ENCODE measurements around the gene PTBP2. TPM values are rescaled to one million over a fixed set of nuclear protein-coding genes. Genes with fewer than 3 reads are reported as not detected.

PTBP2 gene
- total RNA-seq, 4 donors from 2014 or later = 8.2 to 21.2 (median 17.1) TPM

DNA sequence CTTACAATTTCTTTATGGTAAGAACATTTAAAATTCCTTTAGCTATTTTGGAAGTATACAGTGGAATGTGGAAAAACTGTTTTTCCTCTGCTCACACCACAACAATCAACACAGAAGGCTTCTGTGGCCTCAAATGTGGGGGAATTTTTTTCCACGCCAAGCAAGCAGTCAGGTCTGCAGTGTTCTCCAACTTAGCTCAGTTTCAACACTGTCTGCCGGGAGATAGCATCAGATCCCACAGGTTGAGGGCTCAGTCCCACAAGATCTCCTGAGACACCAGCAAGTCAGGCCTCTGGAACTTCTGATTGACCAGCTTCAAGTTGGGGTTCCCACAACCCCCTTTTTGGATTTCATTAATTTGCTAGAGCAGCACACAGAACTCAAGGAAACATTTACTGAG lies 50.3 kb downstream of the PTBP2 start:
- TF ChIP-seq POLR2A (IDR thresholded peaks at IDR 0.05) (no peak), CTCF (IDR thresholded peaks at IDR 0.05) (no peak)
- intact Hi-C loops (cut with DNase I; ENCODE audit: low total_unique reads) = no loop called here
- WGBS, 2 donors = 89 to 95% methylated on average over 2 of the region's 2 CpGs

DNA sequence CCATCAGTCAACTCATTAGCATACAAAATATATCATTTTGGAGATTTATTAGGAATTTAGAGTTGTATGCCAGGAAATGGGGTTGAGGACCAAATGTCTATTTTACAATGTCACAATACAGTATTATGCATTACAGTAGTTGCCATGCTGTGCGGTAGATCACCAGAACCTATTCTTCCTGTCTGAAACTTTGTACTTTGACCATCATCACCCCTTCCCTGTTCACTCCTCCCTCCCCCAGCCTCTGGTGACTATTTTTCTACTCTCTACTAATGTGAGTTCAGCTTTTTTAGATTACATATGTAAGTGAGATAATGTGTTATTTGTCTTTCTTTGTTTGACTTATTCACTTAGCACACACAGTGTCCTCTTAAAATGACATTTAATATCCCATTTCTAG lies 50.8 kb downstream of the PTBP2 start:
- intact Hi-C loops (cut with DNase I; ENCODE audit: low total_unique reads) = no loop called here
- H3K4me3 ChIP-seq (ENCODE audit: low read depth, poor library complexity, severe bottlenecking) = no peak overlapping the region
- no peak for TF ChIP-seq POLR2A (IDR thresholded peaks at IDR 0.05)
- no peak for TF ChIP-seq CTCF (IDR thresholded peaks at IDR 0.05)
- no peak for DNase-seq (ENCODE audit: low spot score in 2 of 2)
- 96 to 100% methylated on average over 1 of the region's 1 CpG for WGBS, 2 donors

More for the DNA sequence above, 50.3 kb downstream of the PTBP2 start:
- DNase-seq (ENCODE audit: low spot score in 2 of 2) = no peak
- no peak overlapping the region for H3K4me3 ChIP-seq (ENCODE audit: low read depth, poor library complexity, severe bottlenecking)

- no peak overlapping the region for H3K4me3 ChIP-seq (ENCODE audit: low read depth, poor library complexity, severe bottlenecking)
- TF ChIP-seq POLR2A (IDR thresholded peaks at IDR 0.05) (no peak), CTCF (IDR thresholded peaks at IDR 0.05) (no peak)
- 99 to 100% methylated on average over 4 of the region's 4 CpGs for WGBS, 2 donors
- DNase-seq (ENCODE audit: low spot score in 2 of 2) = no peak
- intact Hi-C loops (cut with DNase I; ENCODE audit: low total_unique reads) = no loop called here
Measured at GRCh38 chr1:96772972-96773371, 51.4 kb downstream of the PTBP2 start.

- TF ChIP-seq POLR2A (IDR thresholded peaks at IDR 0.05) (no peak), CTCF (IDR thresholded peaks at IDR 0.05) (no peak)
- no peak overlapping the region for H3K4me3 ChIP-seq (ENCODE audit: low read depth, poor library complexity, severe bottlenecking)
- intact Hi-C loops (cut with DNase I; ENCODE audit: low total_unique reads) = no loop called here
- no peak for DNase-seq (ENCODE audit: low spot score in 2 of 2)
Measured at GRCh38 chr1:96782206-96782605, 60.6 kb downstream of the PTBP2 start.

GRCh38 chr1:96782856-96783255 lies 61.3 kb downstream of the PTBP2 start:
- no peak for TF ChIP-seq POLR2A (IDR thresholded peaks at IDR 0.05)
- no peak for TF ChIP-seq CTCF (IDR thresholded peaks at IDR 0.05)
- DNase-seq (ENCODE audit: low spot score in 2 of 2) = no peak
- H3K4me3 ChIP-seq (ENCODE audit: low read depth, poor library complexity, severe bottlenecking) = no peak overlapping the region
- intact Hi-C loops (cut with DNase I; ENCODE audit: low total_unique reads) = no loop called here

- 94 to 98% methylated on average over 2 of the region's 2 CpGs for WGBS, 2 donors
- TF ChIP-seq CTCF (IDR thresholded peaks at IDR 0.05) = no peak
- no peak for TF ChIP-seq POLR2A (IDR thresholded peaks at IDR 0.05)
- no peak for DNase-seq (ENCODE audit: low spot score in 2 of 2)
- intact Hi-C loops (cut with DNase I; ENCODE audit: low total_unique reads) = no loop called here
- H3K4me3 ChIP-seq (ENCODE audit: low read depth, poor library complexity, severe bottlenecking) = no peak overlapping the region
Measured at GRCh38 chr1:96790599-96790998, 69.0 kb downstream of the PTBP2 start.

All from lower leg skin (tissue), 4 donors.